Peyer's patch (tissue), 4 donors: ENCODE results near the gene SNAPC4.

Source experiments
- POLR2A ChIP-seq, 2 donors: fragments of 450-650 bp; IDR thresholded peaks; one replicate each; pipeline ENCODE4 v1.5.1; 2017; ENCODE audit warnings: antibody characterized with exemption in 2 of 2, mild to moderate bottlenecking in 2 of 2, moderate library complexity in 2 of 2
- TF ChIP-seq, protein P1 (sequence below), 6 experiments: fragments of 450-650 bp in 4 of 6; fragments of 200-600 bp in 2 of 6; sonication (generic) in 1 of 6; IDR thresholded peaks; one replicate each; pipeline ENCODE4 v1.5.1; 2017 to 2019; ENCODE audit warnings: antibody characterized with exemption in 6 of 6, mild to moderate bottlenecking in 3 of 6, moderate library complexity in 1 of 6

DNA sequence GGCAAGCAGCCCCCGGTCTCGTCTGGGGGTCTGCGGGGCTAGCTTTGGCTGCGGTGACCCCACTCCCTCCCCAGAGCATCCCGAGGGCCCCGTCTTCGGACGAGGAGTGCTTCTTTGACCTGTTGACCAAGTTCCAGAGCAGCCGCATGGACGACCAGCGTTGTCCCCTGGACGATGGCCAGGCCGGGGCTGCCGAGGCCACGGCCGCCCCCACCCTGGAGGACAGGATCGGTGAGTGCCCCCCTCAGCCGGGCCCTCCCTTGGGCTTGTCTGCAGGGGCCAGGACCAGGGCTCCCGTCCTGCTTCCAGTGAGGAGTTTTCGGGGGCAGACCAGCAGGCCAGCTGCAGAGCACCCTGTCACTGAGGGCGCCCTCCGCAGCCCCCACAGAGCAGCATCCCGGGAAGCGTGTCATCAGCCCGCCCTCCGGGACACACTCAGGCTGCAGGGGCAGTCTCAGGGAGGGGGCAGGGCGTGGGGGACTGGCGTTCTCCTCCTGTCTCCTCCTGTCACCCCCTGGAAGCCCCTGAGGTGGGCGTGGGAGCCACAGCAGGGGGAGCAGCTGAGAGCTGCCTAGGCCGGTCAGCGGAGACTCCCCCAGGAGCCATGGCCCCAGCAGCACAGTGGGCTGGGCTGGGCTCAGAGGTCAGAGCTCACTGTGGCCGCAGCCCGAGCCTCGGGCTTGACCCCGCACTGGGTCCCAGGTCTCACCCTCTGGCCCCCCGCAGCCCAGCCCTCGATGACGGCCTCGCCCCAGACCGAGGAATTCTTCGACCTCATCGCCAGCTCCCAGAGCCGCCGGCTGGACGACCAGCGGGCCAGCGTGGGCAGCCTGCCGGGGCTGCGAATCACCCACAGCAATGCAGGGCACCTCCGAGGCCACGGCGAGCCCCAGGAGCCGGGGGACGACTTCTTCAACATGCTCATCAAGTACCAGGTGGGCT lies 44.1 kb downstream of the SNAPC4 start:
- TF ChIP-seq, protein P1, sequence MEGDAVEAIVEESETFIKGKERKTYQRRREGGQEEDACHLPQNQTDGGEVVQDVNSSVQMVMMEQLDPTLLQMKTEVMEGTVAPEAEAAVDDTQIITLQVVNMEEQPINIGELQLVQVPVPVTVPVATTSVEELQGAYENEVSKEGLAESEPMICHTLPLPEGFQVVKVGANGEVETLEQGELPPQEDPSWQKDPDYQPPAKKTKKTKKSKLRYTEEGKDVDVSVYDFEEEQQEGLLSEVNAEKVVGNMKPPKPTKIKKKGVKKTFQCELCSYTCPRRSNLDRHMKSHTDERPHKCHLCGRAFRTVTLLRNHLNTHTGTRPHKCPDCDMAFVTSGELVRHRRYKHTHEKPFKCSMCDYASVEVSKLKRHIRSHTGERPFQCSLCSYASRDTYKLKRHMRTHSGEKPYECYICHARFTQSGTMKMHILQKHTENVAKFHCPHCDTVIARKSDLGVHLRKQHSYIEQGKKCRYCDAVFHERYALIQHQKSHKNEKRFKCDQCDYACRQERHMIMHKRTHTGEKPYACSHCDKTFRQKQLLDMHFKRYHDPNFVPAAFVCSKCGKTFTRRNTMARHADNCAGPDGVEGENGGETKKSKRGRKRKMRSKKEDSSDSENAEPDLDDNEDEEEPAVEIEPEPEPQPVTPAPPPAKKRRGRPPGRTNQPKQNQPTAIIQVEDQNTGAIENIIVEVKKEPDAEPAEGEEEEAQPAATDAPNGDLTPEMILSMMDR (IDR thresholded peaks at IDR 0.05) = no peak
- no peak for TF ChIP-seq POLR2A (IDR thresholded peaks at IDR 0.05)
